ENCODE measurements around the gene TDRD7. TPM values are rescaled to one million over a fixed set of nuclear protein-coding genes. Genes with fewer than 3 reads are reported as not detected.

Gene TDRD7
- total and polyA plus RNA-seq, 2 donors (not counting 1 experiment from before 2014, with no cell fraction given) = 11.5 to 19.7 TPM

- Mint-ChIP-seq H3K9me3 (ENCODE audit: insufficient read depth) (no peaks in the 10 kb centered on the region), H3K4me1 (no peaks in the 10 kb centered on the region), H3K27me3 (peaks cover 4% of the 10 kb centered on the region), H3K27ac (no peak overlapping the region), H3K4me3 (no peak overlapping the region)
- Histone ChIP-seq H3K4me2 (replicated peaks; ENCODE audit: low read depth, low read length, poor library complexity, severe bottlenecking) (no peak overlapping the region), H4K20me1 (ENCODE audit: control insufficient read depth, insufficient read depth, low read length, poor library complexity, severe bottlenecking) (no peaks in the 10 kb centered on the region), H3K4me1 (ENCODE audit: control insufficient read depth in 2 of 2, insufficient read depth in 2 of 2, low read length in 2 of 2) (no peaks in the 10 kb centered on the region), H2AFZ (ENCODE audit: insufficient read depth, low read depth, low read length, poor library complexity, severe bottlenecking) (no peak overlapping the region), H3K9ac (ENCODE audit: low read length) (no peak overlapping the region), H3K4me3 (ENCODE audit: control extremely low read depth in 1 of 5, extremely low read depth in 1 of 5, insufficient read depth in 1 of 5, low read depth in 2 of 5, low read length in 4 of 5) (no peak overlapping the region), H3K36me3 (replicated peaks in 1 of 2; ENCODE audit: control extremely low read depth in 1 of 2, control insufficient read depth in 1 of 2, extremely low read depth in 1 of 2, insufficient read depth in 2 of 2, low read length in 1 of 2) (no peaks in the 10 kb centered on the region), H3K27me3 (replicated peaks in 1 of 4; ENCODE audit: control extremely low read depth in 1 of 4, control insufficient read depth in 3 of 4, insufficient read depth in 4 of 4, low read length in 3 of 4) (no peaks in the 10 kb centered on the region), H3K9me3 (ENCODE audit: control extremely low read depth in 1 of 3, control insufficient read depth in 2 of 3, insufficient read depth in 1 of 3, low read length in 2 of 3) (peaks cover 0 to 2% (median 0%) of the 10 kb centered on the region in 3 donors), H3K79me2 (ENCODE audit: control insufficient read depth, insufficient read depth, low read length) (no peaks in the 10 kb centered on the region), H3K27ac (ENCODE audit: low read length in 2 of 2) (no peak overlapping the region)
- ATAC-seq (ENCODE audit: low read depth) = no peak
- no peak for DNase-seq
- intact Hi-C loops (cut with micrococcal nuclease) = no loop called here
- TF ChIP-seq CTCF (IDR thresholded peaks at IDR 0.05) (no peak), EZH2 (IDR thresholded peaks at IDR 0.05; ENCODE audit: borderline replicate concordance, insufficient read depth, low read depth, low read length, poor library complexity, severe bottlenecking) (no peak)
- WGBS (ENCODE audit: insufficient coverage) = 76% methylated on average over 9 of the region's 11 CpGs
- ChIA-PET POLR2A (no interaction called here), CTCF (no interaction called here)
Measured at GRCh38 chr9:97529363-97530076, 117.6 kb downstream of the TDRD7 start.

GRCh38 chr9:97531888-97532376, 120.0 kb downstream of the TDRD7 start:
- ATAC-seq (ENCODE audit: low read depth) (no peak), DNase-seq (no peak)
- 79% methylated on average over 4 of the region's 9 CpGs for WGBS (ENCODE audit: insufficient coverage)
- H3K27ac ChIP-seq (ENCODE audit: low read length in 2 of 2) = no peak overlapping the region
- Mint-ChIP-seq H3K9me3 (ENCODE audit: insufficient read depth) (no peaks in the 10 kb centered on the region), H3K27ac (no peak overlapping the region), H3K27me3 (peaks cover 4% of the 10 kb centered on the region), H3K4me3 (no peak overlapping the region), H3K4me1 (no peaks in the 10 kb centered on the region)
- no peaks in the 10 kb centered on the region for H3K36me3 ChIP-seq (replicated peaks in 1 of 2; ENCODE audit: control extremely low read depth in 1 of 2, control insufficient read depth in 1 of 2, extremely low read depth in 1 of 2, insufficient read depth in 2 of 2, low read length in 1 of 2)
- no peak overlapping the region for H3K4me2 ChIP-seq (replicated peaks; ENCODE audit: low read depth, low read length, poor library complexity, severe bottlenecking)
- no peaks in the 10 kb centered on the region for H3K27me3 ChIP-seq (replicated peaks in 1 of 4; ENCODE audit: control extremely low read depth in 1 of 4, control insufficient read depth in 3 of 4, insufficient read depth in 4 of 4, low read length in 3 of 4)
- H3K9me3 ChIP-seq (ENCODE audit: control extremely low read depth in 1 of 3, control insufficient read depth in 2 of 3, insufficient read depth in 1 of 3, low read length in 2 of 3) = peaks cover 0 to 2% (median 0%) of the 10 kb centered on the region in 3 donors
- intact Hi-C loops (cut with micrococcal nuclease) = no loop called here
- no peak overlapping the region for H2AFZ ChIP-seq (ENCODE audit: insufficient read depth, low read depth, low read length, poor library complexity, severe bottlenecking)
- CTCF ChIA-PET = no interaction called here
- TF ChIP-seq CTCF (IDR thresholded peaks at IDR 0.05) (no peak), EZH2 (IDR thresholded peaks at IDR 0.05; ENCODE audit: borderline replicate concordance, insufficient read depth, low read depth, low read length, poor library complexity, severe bottlenecking) (no peak)
- H3K4me1 ChIP-seq (ENCODE audit: control insufficient read depth in 2 of 2, insufficient read depth in 2 of 2, low read length in 2 of 2) = no peaks in the 10 kb centered on the region
- H3K9ac ChIP-seq (ENCODE audit: low read length) = no peak overlapping the region
- no peaks in the 10 kb centered on the region for H3K79me2 ChIP-seq (ENCODE audit: control insufficient read depth, insufficient read depth, low read length)
- H4K20me1 ChIP-seq (ENCODE audit: control insufficient read depth, insufficient read depth, low read length, poor library complexity, severe bottlenecking) = no peaks in the 10 kb centered on the region
- no peak overlapping the region for H3K4me3 ChIP-seq (ENCODE audit: control extremely low read depth in 1 of 5, extremely low read depth in 1 of 5, insufficient read depth in 1 of 5, low read depth in 2 of 5, low read length in 4 of 5)
- POLR2A ChIA-PET = no interaction called here

All from B cell (primary cell).